Stimulated activated memory B cell treated with anti-CD40 and anti-IgM and Interleukin-4, amounts not matched to agents 10 μg/mL and 1 μg/mL and 100 μg/mL, for 72 hours (primary cell): Measurements from ENCODE around the gene GRIK4.

ENCODE experiments used
- ATAC-seq: fragments of 150-1000 bp; cut with Tn5 transposase; 2 replicates; pipeline ENCODE4 v1.10.0; 2021
- H3K27ac Mint-ChIP-seq: one replicate; pipeline ENCODE4 v1.8.0; 2022; ENCODE audit warnings: mild to moderate bottlenecking, mixed read lengths
- H3K27me3 Mint-ChIP-seq: one replicate; pipeline ENCODE4 v1.8.0; 2022; ENCODE audit warnings: mixed read lengths
- H3K36me3 Mint-ChIP-seq: one replicate; pipeline ENCODE4 v1.8.0; 2022; ENCODE audit warnings: mixed read lengths
- H3K4me1 Mint-ChIP-seq: one replicate; pipeline ENCODE4 v1.8.0; 2022; ENCODE audit warnings: mixed read lengths
- H3K4me3 Mint-ChIP-seq: one replicate; pipeline ENCODE4 v1.8.0; 2022; ENCODE audit warnings: mild to moderate bottlenecking, moderate library complexity, mixed read lengths
- H3K9me3 Mint-ChIP-seq: one replicate; pipeline ENCODE4 v1.8.0; 2022; ENCODE audit warnings: mixed read lengths

Gene GRIK4

GRCh38 chr11:120878781-120879180, 367.2 kb downstream of the GRIK4 start:
- no peak overlapping the region for H3K27ac Mint-ChIP-seq
- no peak for ATAC-seq
- H3K4me1 Mint-ChIP-seq, result no peaks in the 10 kb centered on the region
- no peak overlapping the region for H3K4me3 Mint-ChIP-seq
- H3K36me3 Mint-ChIP-seq, result peaks cover 6% of the 10 kb centered on the region
- peaks cover 7% of the 10 kb centered on the region for H3K9me3 Mint-ChIP-seq
- peaks cover 20% of the 10 kb centered on the region for H3K27me3 Mint-ChIP-seq

GRCh38 chr11:120880498-120881175, 369.1 kb downstream of the GRIK4 start:
- peaks cover 24% of the 10 kb centered on the region for H3K27me3 Mint-ChIP-seq
- no peak overlapping the region for H3K27ac Mint-ChIP-seq

GRCh38 chr11:120881596-120881995, 370.0 kb downstream of the GRIK4 start:
- Mint-ChIP-seq H3K27ac (no peak overlapping the region), H3K4me1 (no peaks in the 10 kb centered on the region), H3K9me3 (no peaks in the 10 kb centered on the region), H3K4me3 (no peak overlapping the region), H3K27me3 (peaks cover 24% of the 10 kb centered on the region), H3K36me3 (no peaks in the 10 kb centered on the region)
- ATAC-seq, result no peak

More at GRCh38 chr11:120880498-120881175, 369.1 kb downstream of the GRIK4 start:
- Mint-ChIP-seq H3K36me3 (peaks cover 6% of the 10 kb centered on the region), H3K4me1 (no peaks in the 10 kb centered on the region), H3K9me3 (peaks cover 7% of the 10 kb centered on the region), H3K4me3 (no peak overlapping the region)
- ATAC-seq, result no peak

GRCh38 chr11:120882175-120882574, 370.6 kb downstream of the GRIK4 start:
- peaks cover 29% of the 10 kb centered on the region for H3K27me3 Mint-ChIP-seq
- ATAC-seq, result no peak
- no peaks in the 10 kb centered on the region for H3K36me3 Mint-ChIP-seq
- H3K27ac Mint-ChIP-seq, result no peak overlapping the region
- H3K4me1 Mint-ChIP-seq, result no peaks in the 10 kb centered on the region
- no peak overlapping the region for H3K4me3 Mint-ChIP-seq
- H3K9me3 Mint-ChIP-seq, result no peaks in the 10 kb centered on the region

GRCh38 chr11:120883404-120884080, 372.0 kb downstream of the GRIK4 start:
- H3K27me3 Mint-ChIP-seq, result peaks cover 38% of the 10 kb centered on the region
- H3K4me3 Mint-ChIP-seq, result no peak overlapping the region
- no peaks in the 10 kb centered on the region for H3K9me3 Mint-ChIP-seq
- H3K27ac Mint-ChIP-seq, result no peak overlapping the region
- ATAC-seq, result no peak
- no peaks in the 10 kb centered on the region for H3K36me3 Mint-ChIP-seq
- no peaks in the 10 kb centered on the region for H3K4me1 Mint-ChIP-seq

- H3K36me3 Mint-ChIP-seq, result no peaks in the 10 kb centered on the region
- H3K27ac Mint-ChIP-seq, result no peak overlapping the region
- no peaks in the 10 kb centered on the region for H3K4me1 Mint-ChIP-seq
- H3K27me3 Mint-ChIP-seq, result peaks cover 38% of the 10 kb centered on the region
- H3K4me3 Mint-ChIP-seq, result no peak overlapping the region
- ATAC-seq, result no peak
- no peaks in the 10 kb centered on the region for H3K9me3 Mint-ChIP-seq
Measured at GRCh38 chr11:120884154-120885020, 372.8 kb downstream of the GRIK4 start.

- no peak overlapping the region for H3K27ac Mint-ChIP-seq
- H3K27me3 Mint-ChIP-seq, result peaks cover 23% of the 10 kb centered on the region
- no peak for ATAC-seq
Measured at GRCh38 chr11:120890609-120891320, 379.2 kb downstream of the GRIK4 start.

GRCh38 chr11:120893440-120894201, 382.1 kb downstream of the GRIK4 start:
- H3K4me3 Mint-ChIP-seq, result no peak overlapping the region
- H3K36me3 Mint-ChIP-seq, result no peaks in the 10 kb centered on the region
- H3K27ac Mint-ChIP-seq, result no peak overlapping the region
- peaks cover 16% of the 10 kb centered on the region for H3K27me3 Mint-ChIP-seq
- H3K4me1 Mint-ChIP-seq, result no peaks in the 10 kb centered on the region
- no peaks in the 10 kb centered on the region for H3K9me3 Mint-ChIP-seq
- no peak for ATAC-seq

More at GRCh38 chr11:120890609-120891320, 379.2 kb downstream of the GRIK4 start:
- Mint-ChIP-seq H3K4me1 (no peaks in the 10 kb centered on the region), H3K4me3 (no peak overlapping the region), H3K9me3 (no peaks in the 10 kb centered on the region), H3K36me3 (no peaks in the 10 kb centered on the region)

- H3K36me3 Mint-ChIP-seq, result no peaks in the 10 kb centered on the region
- no peak overlapping the region for H3K4me3 Mint-ChIP-seq
- no peaks in the 10 kb centered on the region for H3K4me1 Mint-ChIP-seq
- no peak overlapping the region for H3K27ac Mint-ChIP-seq
- H3K9me3 Mint-ChIP-seq, result no peaks in the 10 kb centered on the region
- no peak for ATAC-seq
- H3K27me3 Mint-ChIP-seq, result peaks cover 18% of the 10 kb centered on the region
Measured at GRCh38 chr11:120894202-120894985, 382.8 kb downstream of the GRIK4 start.

- Mint-ChIP-seq H3K4me1 (no peaks in the 10 kb centered on the region), H3K27ac (no peak overlapping the region), H3K9me3 (no peaks in the 10 kb centered on the region), H3K27me3 (peaks cover 33% of the 10 kb centered on the region), H3K4me3 (no peak overlapping the region), H3K36me3 (no peaks in the 10 kb centered on the region)
- no peak for ATAC-seq
Measured at GRCh38 chr11:120896687-120897086, 385.1 kb downstream of the GRIK4 start.

GRCh38 chr11:120898568-120898967, 387.0 kb downstream of the GRIK4 start:
- no peaks in the 10 kb centered on the region for H3K9me3 Mint-ChIP-seq
- H3K4me1 Mint-ChIP-seq, result no peaks in the 10 kb centered on the region
- H3K36me3 Mint-ChIP-seq, result no peaks in the 10 kb centered on the region
- H3K27ac Mint-ChIP-seq, result no peak overlapping the region
- peaks cover 31% of the 10 kb centered on the region for H3K27me3 Mint-ChIP-seq
- no peak overlapping the region for H3K4me3 Mint-ChIP-seq
- ATAC-seq, result no peak

- Mint-ChIP-seq H3K27ac (no peak overlapping the region), H3K9me3 (no peaks in the 10 kb centered on the region), H3K4me1 (no peaks in the 10 kb centered on the region), H3K36me3 (no peaks in the 10 kb centered on the region), H3K4me3 (no peak overlapping the region), H3K27me3 (peaks cover 31% of the 10 kb centered on the region)
- no peak for ATAC-seq
Measured at GRCh38 chr11:120899720-120900119, 388.2 kb downstream of the GRIK4 start.

- no peaks in the 10 kb centered on the region for H3K36me3 Mint-ChIP-seq
- no peaks in the 10 kb centered on the region for H3K9me3 Mint-ChIP-seq
- H3K27ac Mint-ChIP-seq, result no peak overlapping the region
- H3K4me1 Mint-ChIP-seq, result no peaks in the 10 kb centered on the region
- H3K27me3 Mint-ChIP-seq, result peaks cover 31% of the 10 kb centered on the region
- H3K4me3 Mint-ChIP-seq, result no peak overlapping the region
- no peak for ATAC-seq
Measured at GRCh38 chr11:120900643-120901042, 389.1 kb downstream of the GRIK4 start.

GRCh38 chr11:120903686-120904085, 392.1 kb downstream of the GRIK4 start:
- Mint-ChIP-seq H3K4me1 (no peaks in the 10 kb centered on the region), H3K36me3 (no peaks in the 10 kb centered on the region), H3K27ac (no peak overlapping the region), H3K9me3 (no peaks in the 10 kb centered on the region), H3K4me3 (no peak overlapping the region), H3K27me3 (peaks cover 23% of the 10 kb centered on the region)
- ATAC-seq, result no peak
